K562 (cell line): ENCODE data around the gene NUP107. TPM values are rescaled to one million over a fixed set of nuclear protein-coding genes. Genes with fewer than 3 reads are reported as not detected.

Source experiments
- HLTF ChIP-seq: fragments of 450-650 bp; IDR thresholded peaks from 2 replicates; pipeline ENCODE4 v1.6.1; 2016
- NFRKB ChIP-seq: fragments of 450-650 bp; IDR thresholded peaks from 2 replicates; pipeline ENCODE4 v1.6.1; 2016; ENCODE audit warnings: low read depth
- POLR3A ChIP-seq: IDR thresholded peaks from 2 replicates; pipeline ENCODE4 v1.6.1; 2011; ENCODE audit warnings: borderline replicate concordance, mild to moderate bottlenecking, moderate library complexity; ENCODE audit not compliant: insufficient read length, insufficient read depth; ENCODE audit errors: extremely low read depth
- RBM15 ChIP-seq: fragments of 200-400 bp; formaldehyde crosslinking; IDR thresholded peaks from 2 replicates; pipeline ENCODE4 v1.6.1; 2018; ENCODE audit warnings: mild to moderate bottlenecking, low read length, moderate library complexity; ENCODE audit not compliant: insufficient read depth
- SIN3A ChIP-seq, 2 experiments: fragments of 150-350 bp in 1 of 2; IDR thresholded peaks; 2 replicates each; pipeline ENCODE4 v1.6.1; 2011 to 2016; ENCODE audit warnings: borderline replicate concordance in 2 of 2, low read depth in 2 of 2, low read length in 2 of 2, mild to moderate bottlenecking in 2 of 2, moderate library complexity in 2 of 2; ENCODE audit not compliant: control insufficient read depth in 1 of 2
- SMARCC2 ChIP-seq: fragments of 450-650 bp; IDR thresholded peaks from 2 replicates; pipeline ENCODE4 v1.6.1; 2017; ENCODE audit warnings: antibody characterized with exemption, moderate library complexity, mild to moderate bottlenecking, low read depth
- SRSF1 ChIP-seq: fragments of 200-400 bp; formaldehyde crosslinking; IDR thresholded peaks from 2 replicates; pipeline ENCODE4 v1.6.1; 2017; ENCODE audit warnings: mild to moderate bottlenecking, low read depth, low read length, moderate library complexity
- TRIM24 ChIP-seq, 2 experiments: fragments of 450-650 bp; IDR thresholded peaks; 2 replicates each; pipeline ENCODE4 v1.6.1; 2016
- ZC3H11A ChIP-seq: IDR thresholded peaks from 2 replicates; pipeline ENCODE4 v1.6.1; 2012; ENCODE audit warnings: low read depth, low read length, improper control_type of control experiment
- ZC3H4 ChIP-seq: sonication (generic); formaldehyde crosslinking; IDR thresholded peaks from 2 replicates; pipeline ENCODE4 v1.9.0; 2021; ENCODE audit warnings: missing genetic modification reagents, borderline replicate concordance
- ZFX ChIP-seq: sonication (generic); formaldehyde crosslinking; IDR thresholded peaks from 2 replicates; pipeline ENCODE4 v1.8.0; 2022; ENCODE audit warnings: mild to moderate bottlenecking, missing genetic modification reagents, moderate library complexity
- ZNF263 ChIP-seq: sonication (generic); formaldehyde crosslinking; IDR thresholded peaks from 2 replicates; pipeline ENCODE4 v1.8.0; 2022; ENCODE audit warnings: mild to moderate bottlenecking, missing genetic modification reagents, borderline replicate concordance
- ZNF282 ChIP-seq: sonication (generic); formaldehyde crosslinking; IDR thresholded peaks from 2 replicates; pipeline ENCODE4 v1.8.1; 2023; ENCODE audit warnings: missing genetic modification reagents
- ZNF589 ChIP-seq: fragments of 200-800 bp; sonication (Bioruptor generic); IDR thresholded peaks from 2 replicates; pipeline ENCODE4 v1.6.1; 2016; ENCODE audit warnings: low read depth, missing genetic modification characterization, missing compliant biosample characterization
- polyA plus RNA-seq, 8 experiments: library from polyadenylated mRNA; depleted of rRNA in 4 of 8; stranded (reverse) in 5 of 8; unstranded in 3 of 8; fragments of >200 nt; fragmentation: Nextera tagmentation in 2 of 8; fragmentation: Illumina TruSeq in 1 of 8; extraction: Ambion mirVana in 2 of 8; extraction: Trizol in 1 of 8; gene quantifications; 2 replicates each; pipeline versions ENCODE4 v1.2.1 to v1.2.3, GENCODE V29; 2011 to 2014; ENCODE audit warnings: inconsistent platforms in 1 of 8, missing spikeins in 1 of 8
- total RNA-seq, 7 experiments: library from RNA; depleted of rRNA in 6 of 7; stranded (reverse); fragments of >200 nt in 6 of 7; fragmentation: Illumina TruSeq in 2 of 7; extraction: Trizol in 2 of 7; gene quantifications; 2 replicates each; pipeline versions ENCODE4 v1.2.1 to v1.2.3, GENCODE V29; 2011 to 2021; ENCODE audit warnings: low replicate concordance in 1 of 7
- TF ChIP-seq, protein P1 (sequence below): fragments of 250-450 bp; sonication (Bioruptor Pico); IDR thresholded peaks from 2 replicates; pipeline ENCODE4 v1.8.0; 2022; ENCODE audit warnings: moderate library complexity, mild to moderate bottlenecking, inconsistent platforms
- TF ChIP-seq, protein P2 (sequence below): fragments of 250-450 bp; sonication (Bioruptor Pico); IDR thresholded peaks from 2 replicates; pipeline ENCODE4 v1.9.0; 2021; ENCODE audit warnings: mild to moderate bottlenecking
- TF ChIP-seq, protein P3 (sequence below), 2 experiments: fragments of 450-650 bp; IDR thresholded peaks; 2 replicates each; pipeline ENCODE4 v1.6.1; 2016; ENCODE audit warnings: mild to moderate bottlenecking in 2 of 2, borderline replicate concordance in 1 of 2, low read depth in 1 of 2, moderate library complexity in 1 of 2

Gene NUP107
- total and polyA plus RNA-seq, 9 of the 15 experiments (the other 6 are each of a cell fraction or from before 2014, with no cell fraction given), result 129 to 277 (median 199) TPM

DNA sequence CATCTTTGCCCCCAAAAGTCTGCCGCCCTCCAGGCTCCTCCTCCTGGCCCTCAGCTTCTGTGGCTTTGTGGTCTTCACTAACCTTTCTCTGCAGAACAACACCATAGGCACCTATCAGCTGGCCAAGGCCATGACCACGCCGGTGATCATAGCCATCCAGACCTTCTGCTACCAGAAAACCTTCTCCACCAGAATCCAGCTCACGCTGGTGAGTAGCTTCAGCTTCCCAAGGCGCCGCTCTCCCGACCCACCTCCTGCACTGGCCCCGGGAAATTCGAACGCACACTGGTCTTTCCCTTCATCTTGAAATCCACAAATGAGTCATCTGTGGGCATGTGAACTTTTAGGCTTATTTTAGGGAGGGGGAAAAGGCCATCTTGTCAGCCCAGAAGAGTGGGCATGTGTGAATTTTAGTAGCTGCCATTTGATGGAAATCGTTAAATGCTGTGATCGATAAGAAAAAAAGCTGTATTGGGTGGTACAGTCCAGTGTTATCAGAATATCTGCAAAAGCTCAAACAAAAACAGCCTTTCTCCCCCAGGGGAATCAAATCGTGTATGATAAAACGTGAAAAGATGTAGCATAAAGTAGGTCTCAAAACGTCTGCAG, 59.9 kb downstream of the NUP107 start (continued):
- TF ChIP-seq ZC3H11A, result no peak
- TF ChIP-seq POLR3A, result no peak
- TF ChIP-seq ZNF589, result 0 out of 2 replicates have a peak, but pooled peaks have one; percentile 45
- TF ChIP-seq, protein P1, sequence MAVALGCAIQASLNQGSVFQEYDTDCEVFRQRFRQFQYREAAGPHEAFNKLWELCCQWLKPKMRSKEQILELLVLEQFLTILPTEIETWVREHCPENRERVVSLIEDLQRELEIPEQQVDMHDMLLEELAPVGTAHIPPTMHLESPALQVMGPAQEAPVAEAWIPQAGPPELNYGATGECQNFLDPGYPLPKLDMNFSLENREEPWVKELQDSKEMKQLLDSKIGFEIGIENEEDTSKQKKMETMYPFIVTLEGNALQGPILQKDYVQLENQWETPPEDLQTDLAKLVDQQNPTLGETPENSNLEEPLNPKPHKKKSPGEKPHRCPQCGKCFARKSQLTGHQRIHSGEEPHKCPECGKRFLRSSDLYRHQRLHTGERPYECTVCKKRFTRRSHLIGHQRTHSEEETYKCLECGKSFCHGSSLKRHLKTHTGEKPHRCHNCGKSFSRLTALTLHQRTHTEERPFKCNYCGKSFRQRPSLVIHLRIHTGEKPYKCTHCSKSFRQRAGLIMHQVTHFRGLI (CRISPR knock-in tag), result no peak
- TF ChIP-seq ZFX, result peak; percentile 46; the same call in 1 of the 2 replicates
- no peak for TF ChIP-seq SRSF1
- TF ChIP-seq, protein P2, sequence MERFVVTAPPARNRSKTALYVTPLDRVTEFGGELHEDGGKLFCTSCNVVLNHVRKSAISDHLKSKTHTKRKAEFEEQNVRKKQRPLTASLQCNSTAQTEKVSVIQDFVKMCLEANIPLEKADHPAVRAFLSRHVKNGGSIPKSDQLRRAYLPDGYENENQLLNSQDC (CRISPR knock-in tag), result peak; percentile 10; the same call in 1 of the 2 replicates
- 0 out of 2 replicates have a peak, but pooled peaks have one; percentile 6 for TF ChIP-seq HLTF
- TF ChIP-seq ZC3H4 (CRISPR knock-in tag), result no peak
- no peak for TF ChIP-seq ZNF263 (CRISPR knock-in tag)
- TF ChIP-seq SIN3A (IDR thresholded peaks at IDR 0.05; ENCODE audit: borderline replicate concordance in 2 of 2, control insufficient read depth in 1 of 2, low read depth in 2 of 2, low read length in 2 of 2), result peak; percentile 26 to 32; a peak in 1 of 4 replicates
- no peak for TF ChIP-seq RBM15
- TF ChIP-seq, protein P3, sequence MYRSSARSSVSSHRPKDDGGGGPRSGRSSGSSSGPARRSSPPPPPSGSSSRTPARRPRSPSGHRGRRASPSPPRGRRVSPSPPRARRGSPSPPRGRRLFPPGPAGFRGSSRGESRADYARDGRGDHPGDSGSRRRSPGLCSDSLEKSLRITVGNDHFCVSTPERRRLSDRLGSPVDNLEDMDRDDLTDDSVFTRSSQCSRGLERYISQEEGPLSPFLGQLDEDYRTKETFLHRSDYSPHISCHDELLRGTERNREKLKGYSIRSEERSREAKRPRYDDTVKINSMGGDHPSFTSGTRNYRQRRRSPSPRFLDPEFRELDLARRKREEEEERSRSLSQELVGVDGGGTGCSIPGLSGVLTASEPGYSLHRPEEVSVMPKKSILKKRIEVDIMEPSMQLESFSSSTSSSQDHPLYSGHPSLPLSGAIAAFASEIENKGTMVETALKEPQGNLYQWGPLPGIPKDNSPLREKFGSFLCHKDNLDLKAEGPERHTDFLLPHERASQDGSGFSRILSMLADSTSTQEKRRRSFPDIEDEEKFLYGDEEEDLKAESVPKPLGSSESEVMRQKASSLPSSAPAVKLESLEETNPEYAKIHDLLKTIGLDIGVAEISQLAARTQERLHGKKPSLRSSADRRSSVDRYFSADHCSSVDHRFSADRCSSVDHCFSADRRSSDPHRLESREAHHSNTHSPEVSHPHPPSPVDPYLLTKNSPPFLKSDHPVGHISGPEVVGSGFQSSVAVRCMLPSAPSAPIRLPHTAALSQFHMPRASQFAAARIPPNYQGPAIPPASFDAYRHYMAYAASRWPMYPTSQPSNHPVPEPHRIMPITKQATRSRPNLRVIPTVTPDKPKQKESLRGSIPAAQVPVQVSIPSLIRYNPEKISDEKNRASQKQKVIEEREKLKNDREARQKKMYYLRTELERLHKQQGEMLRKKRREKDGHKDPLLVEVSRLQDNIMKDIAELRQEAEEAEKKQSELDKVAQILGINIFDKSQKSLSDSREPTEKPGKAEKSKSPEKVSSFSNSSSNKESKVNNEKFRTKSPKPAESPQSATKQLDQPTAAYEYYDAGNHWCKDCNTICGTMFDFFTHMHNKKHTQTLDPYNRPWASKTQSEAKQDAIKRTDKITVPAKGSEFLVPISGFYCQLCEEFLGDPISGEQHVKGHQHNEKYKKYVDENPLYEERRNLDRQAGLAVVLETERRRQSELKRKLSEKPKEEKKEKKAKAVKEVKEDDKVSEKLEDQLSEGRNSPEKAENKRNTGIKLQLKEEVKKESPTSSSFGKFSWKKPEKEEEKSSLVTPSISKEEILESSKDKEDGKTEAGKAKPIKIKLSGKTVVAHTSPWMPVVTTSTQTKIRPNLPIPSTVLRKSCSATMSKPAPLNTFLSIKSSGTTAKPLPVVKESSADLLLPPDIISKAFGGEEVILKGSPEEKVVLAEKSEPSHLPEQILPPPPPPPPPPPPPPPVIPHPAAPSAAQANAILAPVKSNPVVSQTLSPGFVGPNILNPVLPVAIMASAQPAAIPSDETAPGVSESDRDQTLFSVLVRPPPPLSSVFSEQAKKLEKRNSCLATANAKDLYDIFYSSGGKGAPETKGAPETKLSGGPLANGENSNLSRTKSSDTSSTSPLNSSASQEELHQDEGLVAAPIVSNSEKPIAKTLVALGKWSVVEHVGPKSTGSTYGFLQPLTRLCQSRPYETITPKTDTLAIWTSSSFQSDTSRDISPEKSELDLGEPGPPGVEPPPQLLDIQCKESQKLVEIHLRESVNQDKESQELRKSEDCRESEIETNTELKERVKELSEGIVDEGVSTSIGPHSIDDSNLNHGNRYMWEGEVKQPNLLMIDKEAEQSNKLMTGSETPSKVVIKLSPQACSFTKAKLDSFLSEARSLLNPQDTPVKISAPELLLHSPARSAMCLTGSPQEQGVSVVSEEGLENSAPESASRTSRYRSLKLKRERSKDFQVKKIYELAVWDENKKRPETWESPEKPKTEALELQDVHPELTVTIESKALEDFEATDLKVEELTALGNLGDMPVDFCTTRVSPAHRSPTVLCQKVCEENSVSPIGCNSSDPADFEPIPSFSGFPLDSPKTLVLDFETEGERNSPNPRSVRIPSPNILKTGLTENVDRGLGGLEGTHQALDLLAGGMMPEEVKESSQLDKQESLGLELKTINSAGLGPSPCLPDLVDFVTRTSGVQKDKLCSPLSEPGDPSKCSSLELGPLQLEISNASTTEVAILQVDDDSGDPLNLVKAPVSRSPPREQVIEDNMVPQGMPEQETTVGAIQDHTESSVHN (IDR thresholded peaks at IDR 0.05; ENCODE audit: borderline replicate concordance in 1 of 2, low read depth in 1 of 2), result no peak
- TF ChIP-seq ZNF282 (CRISPR knock-in tag), result no peak
- 0 out of 2 replicates have a peak, but pooled peaks have one; percentile 53 for TF ChIP-seq NFRKB
- no peak for TF ChIP-seq SMARCC2
- no peak for TF ChIP-seq TRIM24 (IDR thresholded peaks at IDR 0.05)
